Fibroblast of the aortic adventitia (primary cell): ENCODE measurements around the gene RTCA. TPM values are rescaled to one million over a fixed set of nuclear protein-coding genes. Genes with fewer than 3 reads are reported as not detected.

Experiments used
- DNase-seq: peaks from one replicate; pipeline ENCODE4 v3.0.0-alpha.2; 2010; ENCODE audit warnings: low read depth
- H3K4me3 ChIP-seq: 2 replicates; pipeline ENCODE4 v1.5.1; 2011; ENCODE audit warnings: low read depth, mild to moderate bottlenecking, control low read depth, low read length, moderate library complexity
- small RNA-seq: library from RNA; depleted of rRNA; stranded (forward); fragments of <200 nt; gene quantifications from one replicate; pipeline ENCODE3, GENCODE V24; 2012
- total RNA-seq: library from RNA; depleted of rRNA; stranded (reverse); fragments of >200 nt; gene quantifications from 2 replicates; pipeline ENCODE4 v1.2.3, GENCODE V29; 2012; ENCODE audit warnings: low replicate concordance
- TF ChIP-seq, protein P1 (sequence below): IDR thresholded peaks from 2 replicates; pipeline ENCODE4 v1.5.1; 2011; ENCODE audit warnings: mild to moderate bottlenecking, low read length, control low read depth, inconsistent platforms; ENCODE audit not compliant: insufficient read depth

Gene RTCA
- total RNA-seq, 1 donor, result 43.2 TPM

DNA sequence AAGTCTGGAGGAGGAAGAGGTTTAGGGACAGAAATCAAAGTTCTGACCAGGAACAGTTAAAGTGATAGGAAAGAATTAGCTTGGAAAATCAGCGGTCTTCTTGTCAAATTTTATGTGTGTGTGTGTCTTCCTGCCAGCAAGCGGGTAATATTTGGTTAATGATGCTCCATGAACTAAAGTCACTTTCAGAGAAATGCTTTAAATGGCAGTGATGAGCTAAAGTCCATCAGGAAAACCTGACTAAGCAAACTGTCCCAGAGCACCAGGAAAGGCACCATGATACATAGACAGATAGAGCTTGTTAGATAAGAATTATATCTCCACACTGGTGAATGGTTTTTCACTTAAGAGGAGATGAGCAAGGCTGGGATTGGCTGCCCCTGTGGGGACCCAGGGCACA lies 76.3 kb downstream of the RTCA start:
- TF ChIP-seq, protein P1, sequence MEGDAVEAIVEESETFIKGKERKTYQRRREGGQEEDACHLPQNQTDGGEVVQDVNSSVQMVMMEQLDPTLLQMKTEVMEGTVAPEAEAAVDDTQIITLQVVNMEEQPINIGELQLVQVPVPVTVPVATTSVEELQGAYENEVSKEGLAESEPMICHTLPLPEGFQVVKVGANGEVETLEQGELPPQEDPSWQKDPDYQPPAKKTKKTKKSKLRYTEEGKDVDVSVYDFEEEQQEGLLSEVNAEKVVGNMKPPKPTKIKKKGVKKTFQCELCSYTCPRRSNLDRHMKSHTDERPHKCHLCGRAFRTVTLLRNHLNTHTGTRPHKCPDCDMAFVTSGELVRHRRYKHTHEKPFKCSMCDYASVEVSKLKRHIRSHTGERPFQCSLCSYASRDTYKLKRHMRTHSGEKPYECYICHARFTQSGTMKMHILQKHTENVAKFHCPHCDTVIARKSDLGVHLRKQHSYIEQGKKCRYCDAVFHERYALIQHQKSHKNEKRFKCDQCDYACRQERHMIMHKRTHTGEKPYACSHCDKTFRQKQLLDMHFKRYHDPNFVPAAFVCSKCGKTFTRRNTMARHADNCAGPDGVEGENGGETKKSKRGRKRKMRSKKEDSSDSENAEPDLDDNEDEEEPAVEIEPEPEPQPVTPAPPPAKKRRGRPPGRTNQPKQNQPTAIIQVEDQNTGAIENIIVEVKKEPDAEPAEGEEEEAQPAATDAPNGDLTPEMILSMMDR, result no peak
- H3K4me3 ChIP-seq, result no peak overlapping the region
- no peak for DNase-seq

Small RNAs within 50 kb of the gene (small RNA-seq; reads per million reads assigned to genes)
- gene AL445928.1 (not detected), gene MIR553 (not detected)

Other genes starting within 250 kb of the RTCA start
- gene SASS6, start 133.3 kb upstream of the RTCA start, total RNA-seq, result 0.74 and 9.5 TPM in 2 replicates
- gene TRMT13, start 133.1 kb upstream of the RTCA start, total RNA-seq, result 7.0 and 15.0 TPM in 2 replicates
- 0.36 and 3.7 TPM in 2 replicates for gene LRRC39, start 88.0 kb upstream of the RTCA start, total RNA-seq
- gene DBT, start 16.4 kb upstream of the RTCA start, total RNA-seq, result 7.7 and 10.8 TPM in 2 replicates
- gene CDC14A, start 86.3 kb downstream of the RTCA start, total RNA-seq, result 5.0 and 6.3 TPM in 2 replicates